K562 (cell line): ENCODE data around the gene KCNC3. TPM values are rescaled to one million over a fixed set of nuclear protein-coding genes. Genes with fewer than 3 reads are reported as not detected.

ENCODE experiments used
- ARID3B ChIP-seq: fragments of 250-450 bp; sonication (Bioruptor Pico); IDR thresholded peaks from 2 replicates; pipeline ENCODE4 v1.4.0; 2020; ENCODE audit warnings: borderline replicate concordance
- CBFA2T3 ChIP-seq: fragments of 450-650 bp; IDR thresholded peaks from 2 replicates; pipeline ENCODE4 v1.6.1; 2017
- CHCHD3 ChIP-seq: fragments of 250-450 bp; sonication (Bioruptor Pico); IDR thresholded peaks from 2 replicates; pipeline ENCODE4 v2.1.2; 2022; ENCODE audit warnings: mild to moderate bottlenecking
- CHD2 ChIP-seq: IDR thresholded peaks from 2 replicates; pipeline ENCODE4 v1.6.1; 2011; ENCODE audit warnings: low read depth, low read length
- GTF2E2 ChIP-seq: fragments of 200-800 bp; sonication (Bioruptor generic); IDR thresholded peaks from 2 replicates; pipeline ENCODE4 v1.6.1; 2016; ENCODE audit warnings: missing genetic modification characterization, missing compliant biosample characterization
- HMGN3 ChIP-seq: IDR thresholded peaks from 2 replicates; pipeline ENCODE4 v1.6.1; 2011; ENCODE audit warnings: borderline replicate concordance, low read depth, mild to moderate bottlenecking, mixed read lengths, low read length; ENCODE audit not compliant: insufficient read length; ENCODE audit errors: extremely low read depth
- JUN ChIP-seq, 2 experiments: sonication (generic) in 1 of 2; formaldehyde crosslinking in 1 of 2; IDR thresholded peaks; 2 replicates each; pipeline versions ENCODE4 v1.6.1 to v1.8.0; 2012 to 2022; ENCODE audit warnings: borderline replicate concordance in 2 of 2, mild to moderate bottlenecking in 2 of 2, improper control_type of control experiment in 1 of 2, low read depth in 1 of 2, low read length in 1 of 2, missing genetic modification reagents in 1 of 2
- KDM4B ChIP-seq, 2 experiments: fragments of 450-650 bp in 1 of 2; sonication (generic) in 1 of 2; IDR thresholded peaks; 2 replicates each; pipeline ENCODE4 v1.6.1; 2016 to 2017; ENCODE audit warnings: borderline replicate concordance in 2 of 2, antibody characterized with exemption in 1 of 2, low read depth in 1 of 2, mild to moderate bottlenecking in 1 of 2
- MNT ChIP-seq, 2 experiments: fragments of 450-650 bp; conservative IDR thresholded peaks; 2 replicates each; pipeline ENCODE4 v1.6.1; 2017; ENCODE audit warnings: mild to moderate bottlenecking in 2 of 2, moderate library complexity in 2 of 2
- PRMT5 ChIP-seq: sonication (generic); formaldehyde crosslinking; IDR thresholded peaks from 2 replicates; pipeline ENCODE4 v1.5.0; 2020; ENCODE audit warnings: missing genetic modification reagents
- RBBP5 ChIP-seq: fragments of 200-600 bp; sonication (generic); IDR thresholded peaks from 2 replicates; pipeline ENCODE4 v1.6.1; 2012; ENCODE audit warnings: borderline replicate concordance, mild to moderate bottlenecking, low read length, control low read depth, inconsistent platforms; ENCODE audit not compliant: insufficient read depth, poor library complexity, severe bottlenecking
- SNAPC5 ChIP-seq: fragments of 250-450 bp; sonication (Bioruptor Pico); IDR thresholded peaks from 2 replicates; pipeline ENCODE4 v1.8.0; 2021; ENCODE audit warnings: moderate library complexity, mild to moderate bottlenecking, inconsistent platforms
- SP2 ChIP-seq: IDR thresholded peaks from 2 replicates; pipeline ENCODE4 v1.6.1; 2011; ENCODE audit warnings: mild to moderate bottlenecking, low read depth, low read length, moderate library complexity; ENCODE audit not compliant: poor library complexity, severe bottlenecking; ENCODE audit errors: extremely low read depth
- SRSF1 ChIP-seq: fragments of 200-400 bp; formaldehyde crosslinking; IDR thresholded peaks from 2 replicates; pipeline ENCODE4 v1.6.1; 2017; ENCODE audit warnings: mild to moderate bottlenecking, low read depth, low read length, moderate library complexity
- TAF7 ChIP-seq: fragments of 450-650 bp; IDR thresholded peaks from 2 replicates; pipeline ENCODE4 v1.6.1; 2016; ENCODE audit warnings: missing genetic modification characterization, missing compliant biosample characterization
- TCFL5 ChIP-seq: fragments of 250-450 bp; sonication (Bioruptor Pico); conservative IDR thresholded peaks from 2 replicates; pipeline ENCODE4 v1.6.1; 2021; ENCODE audit warnings: mild to moderate bottlenecking, moderate library complexity, matching md5 sums
- TEAD4 ChIP-seq, 2 experiments: sonication (generic) in 1 of 2; formaldehyde crosslinking in 1 of 2; IDR thresholded peaks; 2 replicates each; pipeline versions ENCODE4 v1.6.1 to v1.8.0; 2012 to 2022; ENCODE audit warnings: borderline replicate concordance in 1 of 2, inconsistent platforms in 1 of 2, low read length in 1 of 2, mild to moderate bottlenecking in 1 of 2, missing genetic modification reagents in 1 of 2
- XRCC4 ChIP-seq: IDR thresholded peaks from one replicate; pipeline ENCODE4 v1.6.1; 2011; ENCODE audit not compliant: insufficient read depth, insufficient read length; ENCODE audit errors: extremely low read depth
- ZFP36 ChIP-seq: fragments of 150-350 bp; IDR thresholded peaks from 2 replicates; pipeline ENCODE4 v1.6.1; 2018; ENCODE audit warnings: low read length, low read depth; ENCODE audit not compliant: partially characterized antibody
- ZNF174 ChIP-seq: fragments of 250-450 bp; sonication (Bioruptor Pico); IDR thresholded peaks from 2 replicates; pipeline ENCODE4 v1.4.0; 2020; ENCODE audit warnings: mild to moderate bottlenecking
- ZNF175 ChIP-seq: fragments of 200-800 bp; sonication (Bioruptor generic); IDR thresholded peaks from 2 replicates; pipeline ENCODE4 v1.6.1; 2016; ENCODE audit warnings: low read depth, mild to moderate bottlenecking, missing genetic modification characterization, missing compliant biosample characterization
- ZNF23 ChIP-seq: fragments of 250-450 bp; sonication (Bioruptor Pico); IDR thresholded peaks from 2 replicates; pipeline ENCODE4 v1.4.0; 2020; ENCODE audit warnings: mild to moderate bottlenecking
- ZNF444 ChIP-seq: fragments of 250-450 bp; sonication (Bioruptor Pico); IDR thresholded peaks from 2 replicates; pipeline ENCODE4 v1.4.0; 2020; ENCODE audit warnings: mild to moderate bottlenecking, moderate library complexity
- polyA plus RNA-seq, 8 experiments: library from polyadenylated mRNA; depleted of rRNA in 4 of 8; stranded (reverse) in 5 of 8; unstranded in 3 of 8; fragments of >200 nt; fragmentation: Nextera tagmentation in 2 of 8; fragmentation: Illumina TruSeq in 1 of 8; extraction: Ambion mirVana in 2 of 8; extraction: Trizol in 1 of 8; gene quantifications; 2 replicates each; pipeline versions ENCODE4 v1.2.1 to v1.2.3, GENCODE V29; 2011 to 2014; ENCODE audit warnings: inconsistent platforms in 1 of 8, missing spikeins in 1 of 8
- total RNA-seq, 7 experiments: library from RNA; depleted of rRNA in 6 of 7; stranded (reverse); fragments of >200 nt in 6 of 7; fragmentation: Illumina TruSeq in 2 of 7; extraction: Trizol in 2 of 7; gene quantifications; 2 replicates each; pipeline versions ENCODE4 v1.2.1 to v1.2.3, GENCODE V29; 2011 to 2021; ENCODE audit warnings: low replicate concordance in 1 of 7

The KCNC3 gene
- total and polyA plus RNA-seq, 9 of the 15 experiments (the other 6 are each of a cell fraction or from before 2014, with no cell fraction given) = 0.03 to 26.2 (median 2.0) TPM

- TF ChIP-seq SRSF1 (no peak), GTF2E2 (tag) (peak; percentile 15; the same call in 1 of the 2 replicates), TEAD4 (IDR thresholded peaks at IDR 0.05; ENCODE audit: low read length) (peak; percentile 25; the same call in 1 of the 2 replicates), TEAD4 (CRISPR knock-in tag; IDR thresholded peaks at IDR 0.05; ENCODE audit: borderline replicate concordance) (no peak), HMGN3 (no peak), ZNF174 (CRISPR knock-in tag) (no peak), KDM4B (IDR thresholded peaks at IDR 0.05; ENCODE audit: borderline replicate concordance in 2 of 2, low read depth in 1 of 2) (peak in 1 of 2 experiments; percentile 98; a peak in 2 of 4 replicates), ZNF444 (0 out of 2 replicates have a peak, but pooled peaks have one; percentile 4), RBBP5 (peak; percentile 89), JUN (IDR thresholded peaks at IDR 0.05; ENCODE audit: borderline replicate concordance, low read depth, low read length) (peak; percentile 49; the same call in 1 of the 2 replicates), JUN (CRISPR knock-in tag; IDR thresholded peaks at IDR 0.05; ENCODE audit: borderline replicate concordance) (no peak), SP2 (peak; percentile 13), ARID3B (CRISPR knock-in tag) (no peak), CHCHD3 (CRISPR knock-in tag) (no peak), XRCC4 (no peak), TAF7 (tag) (peak; percentile 63), CBFA2T3 (no peak), PRMT5 (no peak), ZNF175 (CRISPR knock-in tag) (0 out of 2 replicates have a peak, but pooled peaks have one; percentile 72), ZNF23 (no peak), TCFL5 (CRISPR knock-in tag) (no peak), SNAPC5 (CRISPR knock-in tag) (no peak), MNT (conservative IDR thresholded peaks at IDR 0.05) (peak; percentile 74 to 89), ZFP36 (peak; percentile 88), CHD2 (peak; percentile 79)
These were observed 47.2 kb upstream of the KCNC3 start, which contains the start of gene NR1H2 (continued) for GRCh38 chr19:50376166-50377050.
